GM13977 (cell line): ENCODE measurements around the gene CTTNBP2.

Source experiments
- DNase-seq: peaks from one replicate; pipeline ENCODE4 v3.0.0; 2012; ENCODE audit warnings: low spot score
- in situ Hi-C: fragments of 300-500 bp; cut with MboI; formaldehyde crosslinking; loops from one replicate; pipeline ENCODE4 v1.12.0; 2022; ENCODE audit warnings: low sequenced_read_pairs, low pct_unique_long_range_greater_than_20kb, mixed read lengths, inconsistent platforms; ENCODE audit not compliant: unreplicated experiment
- TF ChIP-seq, protein P1 (sequence below): IDR thresholded peaks from 2 replicates; pipeline ENCODE4 v1.5.1; 2012; ENCODE audit warnings: mild to moderate bottlenecking, control low read depth; ENCODE audit not compliant: insufficient read depth; ENCODE audit errors: extremely low read depth, missing control alignments

Gene CTTNBP2

DNA sequence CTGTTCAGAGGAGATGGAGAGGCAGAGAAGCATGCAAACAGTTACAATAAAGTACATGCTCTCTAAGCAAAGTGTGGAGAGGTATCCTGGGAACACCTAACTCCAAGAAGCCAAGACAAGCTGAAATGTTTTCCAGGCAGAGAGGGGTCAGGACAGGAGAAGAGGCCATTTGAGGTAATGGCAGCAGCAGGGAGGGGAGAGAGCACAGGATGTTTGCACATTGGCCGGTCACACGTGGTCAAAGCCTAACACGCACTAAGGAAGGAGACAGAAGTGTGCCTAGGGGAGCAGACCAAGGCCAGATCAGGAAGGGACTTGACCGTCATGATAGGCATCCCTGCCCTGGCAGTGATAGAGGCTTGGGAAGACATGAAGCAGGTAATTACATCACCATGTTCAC lies 101.5 kb downstream of the CTTNBP2 start:
- in situ Hi-C loops = no loop called here
- TF ChIP-seq, protein P1, sequence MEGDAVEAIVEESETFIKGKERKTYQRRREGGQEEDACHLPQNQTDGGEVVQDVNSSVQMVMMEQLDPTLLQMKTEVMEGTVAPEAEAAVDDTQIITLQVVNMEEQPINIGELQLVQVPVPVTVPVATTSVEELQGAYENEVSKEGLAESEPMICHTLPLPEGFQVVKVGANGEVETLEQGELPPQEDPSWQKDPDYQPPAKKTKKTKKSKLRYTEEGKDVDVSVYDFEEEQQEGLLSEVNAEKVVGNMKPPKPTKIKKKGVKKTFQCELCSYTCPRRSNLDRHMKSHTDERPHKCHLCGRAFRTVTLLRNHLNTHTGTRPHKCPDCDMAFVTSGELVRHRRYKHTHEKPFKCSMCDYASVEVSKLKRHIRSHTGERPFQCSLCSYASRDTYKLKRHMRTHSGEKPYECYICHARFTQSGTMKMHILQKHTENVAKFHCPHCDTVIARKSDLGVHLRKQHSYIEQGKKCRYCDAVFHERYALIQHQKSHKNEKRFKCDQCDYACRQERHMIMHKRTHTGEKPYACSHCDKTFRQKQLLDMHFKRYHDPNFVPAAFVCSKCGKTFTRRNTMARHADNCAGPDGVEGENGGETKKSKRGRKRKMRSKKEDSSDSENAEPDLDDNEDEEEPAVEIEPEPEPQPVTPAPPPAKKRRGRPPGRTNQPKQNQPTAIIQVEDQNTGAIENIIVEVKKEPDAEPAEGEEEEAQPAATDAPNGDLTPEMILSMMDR = no peak
- no peak for DNase-seq

- TF ChIP-seq, protein P1 = no peak
- no peak for DNase-seq
- in situ Hi-C loops = no loop called here
These were observed 104.2 kb downstream of the CTTNBP2 start for GRCh38 chr7:117769085-117769484.

DNA sequence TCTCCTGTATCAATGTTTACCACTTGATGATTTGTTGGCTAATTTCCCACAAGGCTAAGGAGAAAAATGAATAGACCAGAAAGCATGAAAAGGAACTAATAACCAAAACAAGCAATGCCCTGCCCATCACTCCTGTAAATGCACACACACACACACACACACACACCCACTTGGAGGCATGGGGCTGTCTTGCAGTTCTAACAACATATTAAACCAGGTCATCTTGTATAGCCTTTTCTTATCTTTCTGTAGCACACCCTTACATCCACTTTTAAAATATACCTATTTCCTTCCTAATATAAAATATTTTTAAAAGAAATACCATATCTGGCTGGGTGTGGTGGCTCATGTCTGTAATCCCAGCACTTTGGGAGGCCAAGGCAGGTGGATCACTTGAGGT lies 105.3 kb downstream of the CTTNBP2 start:
- DNase-seq = no peak
- in situ Hi-C loops = no loop called here
- TF ChIP-seq, protein P1 = no peak

GRCh38 chr7:117766913-117767312 lies 106.3 kb downstream of the CTTNBP2 start:
- in situ Hi-C loops = no loop called here
- DNase-seq = no peak
- TF ChIP-seq, protein P1 = no peak

GRCh38 chr7:117764031-117764430 lies 109.2 kb downstream of the CTTNBP2 start:
- no peak for DNase-seq
- in situ Hi-C loops = no loop called here
- TF ChIP-seq, protein P1 = no peak

- DNase-seq = no peak
- in situ Hi-C loops = no loop called here
- TF ChIP-seq, protein P1 = no peak
These were observed 111.2 kb downstream of the CTTNBP2 start for GRCh38 chr7:117762055-117762454.

DNA sequence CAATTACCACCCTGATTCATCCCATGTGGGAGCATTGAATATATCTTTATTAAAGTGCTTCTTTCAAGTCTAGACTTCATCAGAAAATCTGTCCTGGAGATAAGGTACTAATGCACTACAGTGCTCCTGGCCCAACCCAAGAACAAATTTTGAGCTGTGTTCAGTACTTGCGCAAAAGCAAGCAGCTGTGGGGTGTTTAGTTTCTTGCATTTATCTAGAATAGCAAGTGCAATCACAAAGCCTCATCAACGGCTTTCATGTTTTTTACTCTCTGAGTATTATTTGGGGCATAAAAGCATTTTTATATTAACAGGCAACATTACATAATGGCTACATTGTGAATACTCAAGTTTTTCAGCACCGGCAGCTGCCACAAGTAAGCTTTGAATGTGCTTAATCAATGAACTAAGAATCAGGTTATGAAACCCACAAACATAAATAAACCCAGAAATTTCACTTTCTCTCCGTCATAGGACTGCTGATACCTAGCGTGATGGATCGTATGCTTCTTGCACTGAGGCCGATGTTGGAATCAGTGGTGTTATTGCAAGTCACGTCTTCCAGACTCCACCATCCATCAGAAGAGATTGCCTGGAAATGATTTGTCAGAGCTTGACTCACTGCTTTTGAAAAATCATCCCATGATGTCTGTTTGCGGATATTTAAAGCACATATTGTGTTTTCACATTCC lies 113.1 kb downstream of the CTTNBP2 start:
- TF ChIP-seq, protein P1 = no peak
- in situ Hi-C loops = no loop called here
- no peak for DNase-seq
